IPS-15b (cell line): Measurements from ENCODE around the gene KCTD1.

ENCODE experiments used
- H3K27me3 ChIP-seq: one replicate; pipeline ENCODE4 v1.6.1; 2013; ENCODE audit warnings: low read length; ENCODE audit not compliant: control insufficient read depth, insufficient read depth
- H3K36me3 ChIP-seq: one replicate; pipeline ENCODE4 v1.6.1; 2013; ENCODE audit warnings: low read length; ENCODE audit not compliant: control insufficient read depth, insufficient read depth
- H3K4me1 ChIP-seq: one replicate; pipeline ENCODE4 v1.6.1; 2013; ENCODE audit warnings: mild to moderate bottlenecking, low read length; ENCODE audit not compliant: control insufficient read depth, insufficient read depth
- H3K4me3 ChIP-seq: one replicate; pipeline ENCODE4 v1.5.1; 2013; ENCODE audit warnings: low read depth, low read length
- H3K9ac ChIP-seq: one replicate; pipeline ENCODE4 v1.6.1; 2013; ENCODE audit warnings: low read depth, mild to moderate bottlenecking, low read length
- H3K9me3 ChIP-seq: one replicate; pipeline ENCODE4 v1.6.1; 2013; ENCODE audit warnings: mild to moderate bottlenecking, low read length; ENCODE audit not compliant: control insufficient read depth, insufficient read depth

KCTD1 gene

GRCh38 chr18:26563024-26563423 is 14.7 kb upstream of the KCTD1 start:
- H3K4me1 ChIP-seq = no peaks in the 10 kb centered on the region
- no peak overlapping the region for H3K4me3 ChIP-seq
- H3K9ac ChIP-seq = no peak overlapping the region
- peaks cover 43% of the 10 kb centered on the region for H3K27me3 ChIP-seq
- no peaks in the 10 kb centered on the region for H3K9me3 ChIP-seq
- no peaks in the 10 kb centered on the region for H3K36me3 ChIP-seq

DNA sequence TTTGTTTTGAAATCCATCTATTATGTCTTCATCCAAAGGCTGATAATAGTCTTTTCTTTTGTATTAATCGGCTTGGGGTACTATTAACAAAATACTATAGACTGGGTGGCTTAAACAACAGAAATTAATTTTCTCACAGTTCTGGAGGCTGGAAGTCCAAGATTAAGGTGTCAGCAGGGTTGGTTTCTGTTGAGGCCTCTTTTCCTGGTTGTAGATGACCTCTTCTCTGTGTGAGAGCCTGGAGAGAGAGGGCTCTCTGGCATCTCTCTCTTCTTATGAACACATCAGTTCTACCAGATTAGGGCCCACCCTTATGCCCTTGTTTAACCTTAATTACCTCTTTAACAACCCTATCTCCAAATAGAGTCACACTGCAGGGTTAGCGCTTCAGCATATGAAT is 14.2 kb upstream of the KCTD1 start:
- no peaks in the 10 kb centered on the region for H3K9me3 ChIP-seq
- no peaks in the 10 kb centered on the region for H3K36me3 ChIP-seq
- H3K9ac ChIP-seq = no peak overlapping the region
- peaks cover 44% of the 10 kb centered on the region for H3K27me3 ChIP-seq
- H3K4me1 ChIP-seq = no peaks in the 10 kb centered on the region
- H3K4me3 ChIP-seq = no peak overlapping the region

DNA sequence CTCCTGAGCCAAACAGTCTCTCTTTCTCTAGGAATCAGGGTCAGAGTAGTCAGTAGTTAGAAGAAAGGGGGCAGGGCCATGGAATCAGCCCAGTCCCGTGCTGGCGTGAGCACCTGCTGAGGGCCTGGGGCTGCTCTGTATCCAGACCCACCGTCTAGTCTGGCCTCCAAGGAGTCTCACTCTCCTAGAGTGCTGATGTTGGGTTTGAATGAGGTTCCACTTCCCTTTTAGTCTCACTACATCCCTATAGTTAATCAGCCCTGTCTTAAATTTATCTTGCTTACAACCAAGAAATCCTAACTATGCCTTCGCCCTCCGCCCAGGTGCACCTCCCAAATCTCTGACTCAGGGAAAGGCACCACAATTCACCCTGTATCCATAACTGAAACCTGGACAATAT is 13.4 kb upstream of the KCTD1 start:
- H3K36me3 ChIP-seq = no peaks in the 10 kb centered on the region
- H3K4me1 ChIP-seq = no peaks in the 10 kb centered on the region
- no peaks in the 10 kb centered on the region for H3K9me3 ChIP-seq
- no peak overlapping the region for H3K4me3 ChIP-seq
- no peak overlapping the region for H3K9ac ChIP-seq
- peaks cover 47% of the 10 kb centered on the region for H3K27me3 ChIP-seq

DNA sequence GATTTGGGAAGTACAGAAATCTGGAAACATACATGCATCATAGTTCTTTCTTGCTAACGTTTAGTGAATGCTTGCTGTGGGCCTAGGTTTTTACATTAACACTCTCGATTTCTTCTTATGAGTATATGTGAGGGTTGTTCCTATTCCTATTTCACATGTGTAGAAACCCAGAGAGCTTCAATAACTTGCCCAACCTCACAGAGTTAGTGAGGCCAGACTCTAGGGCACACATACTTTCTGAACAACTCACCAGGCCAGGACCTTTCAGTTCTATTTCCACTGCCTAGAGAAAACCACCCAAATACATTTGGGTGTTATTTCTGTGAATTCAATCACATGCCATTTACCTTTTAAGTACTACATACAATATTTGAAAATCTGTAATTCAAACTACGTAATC is 8.2 kb upstream of the KCTD1 start:
- no peak overlapping the region for H3K9ac ChIP-seq
- peaks cover 60% of the 10 kb centered on the region for H3K27me3 ChIP-seq
- H3K4me1 ChIP-seq = no peaks in the 10 kb centered on the region
- no peaks in the 10 kb centered on the region for H3K9me3 ChIP-seq
- H3K4me3 ChIP-seq = no peak overlapping the region
- H3K36me3 ChIP-seq = no peaks in the 10 kb centered on the region

- no peak overlapping the region for H3K4me3 ChIP-seq
- peaks cover 66% of the 10 kb centered on the region for H3K27me3 ChIP-seq
- H3K9me3 ChIP-seq = no peaks in the 10 kb centered on the region
- H3K36me3 ChIP-seq = no peaks in the 10 kb centered on the region
- no peak overlapping the region for H3K9ac ChIP-seq
- H3K4me1 ChIP-seq = peaks cover 2% of the 10 kb centered on the region
Measured at GRCh38 chr18:26555804-26556553, 7.6 kb upstream of the KCTD1 start.

GRCh38 chr18:26553943-26554342 is 5.6 kb upstream of the KCTD1 start:
- H3K27me3 ChIP-seq = peaks cover 73% of the 10 kb centered on the region
- H3K4me1 ChIP-seq = peaks cover 2% of the 10 kb centered on the region
- no peak overlapping the region for H3K9ac ChIP-seq
- H3K36me3 ChIP-seq = no peaks in the 10 kb centered on the region
- H3K4me3 ChIP-seq = no peak overlapping the region
- H3K9me3 ChIP-seq = no peaks in the 10 kb centered on the region

DNA sequence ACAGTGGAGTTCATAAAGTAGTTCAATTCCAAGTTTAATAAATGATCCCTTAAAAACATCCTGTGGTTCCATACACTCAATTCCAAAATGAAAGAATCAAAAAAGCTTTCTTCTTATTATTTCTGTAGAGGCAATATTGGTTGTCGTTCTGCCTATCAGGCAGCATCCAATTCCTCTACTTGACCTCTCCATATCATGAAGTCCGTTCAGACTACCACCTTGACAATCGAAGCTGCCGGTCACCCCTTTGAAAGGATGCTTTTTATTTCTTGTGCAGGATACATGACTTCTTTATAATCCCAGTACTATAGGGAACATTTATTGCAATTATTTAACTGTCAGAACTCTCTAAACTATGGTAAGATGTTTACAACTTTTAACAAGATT is 3.3 kb upstream of the KCTD1 start:
- H3K36me3 ChIP-seq = no peaks in the 10 kb centered on the region
- peaks cover 74% of the 10 kb centered on the region for H3K27me3 ChIP-seq
- H3K4me1 ChIP-seq = peaks cover 2% of the 10 kb centered on the region
- H3K4me3 ChIP-seq = peak overlapping the region; percentile 61
- H3K9ac ChIP-seq = no peak overlapping the region
- H3K9me3 ChIP-seq = no peaks in the 10 kb centered on the region

- no peak overlapping the region for H3K9ac ChIP-seq
- H3K9me3 ChIP-seq = no peaks in the 10 kb centered on the region
- H3K4me1 ChIP-seq = peaks cover 8% of the 10 kb centered on the region
- H3K36me3 ChIP-seq = no peaks in the 10 kb centered on the region
- H3K27me3 ChIP-seq = peaks cover 75% of the 10 kb centered on the region
- H3K4me3 ChIP-seq = peak overlapping the region; percentile 61
Measured at GRCh38 chr18:26550998-26551694, 2.8 kb upstream of the KCTD1 start.

- peaks cover 80% of the 10 kb centered on the region for H3K27me3 ChIP-seq
- peaks cover 11% of the 10 kb centered on the region for H3K4me1 ChIP-seq
- no peaks in the 10 kb centered on the region for H3K9me3 ChIP-seq
- H3K36me3 ChIP-seq = no peaks in the 10 kb centered on the region
- peak overlapping the region; percentile 61 for H3K4me3 ChIP-seq
- H3K9ac ChIP-seq = no peak overlapping the region
Measured at GRCh38 chr18:26549263-26550094, 1.1 kb upstream of the KCTD1 start.

GRCh38 chr18:26547646-26548414 is 523 bp downstream of the KCTD1 start:
- Histone ChIP-seq H3K4me1 (peaks cover 11% of the 10 kb centered on the region), H3K4me3 (peak overlapping the region; percentile 61), H3K27me3 (peaks cover 67% of the 10 kb centered on the region), H3K36me3 (no peaks in the 10 kb centered on the region), H3K9me3 (no peaks in the 10 kb centered on the region), H3K9ac (no peak overlapping the region)
